A549 treated with CpdA at 1 μM for 4 hours (cell line): ENCODE data around the gene RORC. TPM values are rescaled to one million over a fixed set of nuclear protein-coding genes. Genes with fewer than 3 reads are reported as not detected.

Source experiments
- total RNA-seq: library from RNA; stranded (reverse); fragments of 200-300 nt; extraction: Qiagen RNA extraction; gene quantifications from 5 replicates; pipeline ENCODE4 v1.2.3, GENCODE V29; 2022; ENCODE audit warnings: low read depth

RORC gene
- total RNA-seq, result 0.03 to 0.06 TPM in 2 of 5 replicates, not detected in the others

GRCh38 chr1:151831605-151832004 lies at the start of gene RORC:
Gene RORC, minus strand, starts transcription at chr1:151831802. Its CDS starts 38 bp downstream, at chr1:151831764.

DNA sequence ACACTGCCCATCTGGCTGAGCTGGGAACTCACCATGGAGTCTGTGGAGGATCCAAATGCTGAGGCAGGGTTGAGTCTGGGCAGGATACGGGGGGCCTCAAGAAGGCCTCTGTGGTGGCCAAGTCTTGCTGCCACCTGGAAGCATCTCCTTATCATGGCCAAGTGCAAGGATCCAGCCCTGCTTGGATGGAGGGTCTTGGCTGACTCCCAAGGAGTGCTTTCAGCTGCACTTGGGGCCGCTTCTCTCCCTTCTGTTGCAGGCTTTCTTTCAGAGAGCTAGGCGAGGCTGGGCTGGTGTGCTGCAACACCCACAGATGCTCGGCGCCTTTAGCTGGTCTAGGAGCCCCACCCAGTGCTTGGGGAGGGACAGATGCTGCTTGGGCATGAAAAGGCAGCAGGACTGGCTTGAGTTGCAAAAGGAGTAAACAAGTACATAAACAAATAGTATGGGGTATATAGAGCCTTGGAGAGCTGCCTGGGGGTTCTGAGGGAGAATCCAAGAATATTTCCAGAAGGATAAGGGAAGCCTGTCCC lies 21.9 kb upstream of the RORC start, which contains the start of gene THEM5:
Gene THEM5 (minus strand): TSS at position 302 of the 533 bp plus-strand sequence. CDS start 147 bp downstream, at position 155.

GRCh38 chr1:151839457-151840403 lies 8.1 kb upstream of the RORC start, which contains the start of gene C2CD4D:
Gene C2CD4D, minus strand, starts transcription at chr1:151839820. Its CDS starts 831 bp downstream, at chr1:151838989.

GRCh38 chr1:151805066-151805820 lies 26.4 kb downstream of the RORC start, which contains the start of gene LINGO4:
Gene LINGO4, minus strand, starts transcription at chr1:151805419. Its CDS starts 2,715 bp downstream, at chr1:151802704.

GRCh38 chr1:151790071-151790939 lies 41.3 kb downstream of the RORC start, which contains the start of gene TDRKH:
Gene TDRKH, minus strand, starts transcription at chr1:151790500. Its CDS starts 7,478 bp downstream, at chr1:151783022.

GRCh38 chr1:151762941-151763921 lies 68.4 kb downstream of the RORC start, which contains the start of gene MRPL9:
Gene MRPL9, minus strand, starts transcription at chr1:151763496. Its CDS starts 17 bp downstream, at chr1:151763479.

Other genes starting within 250 kb of the RORC start
- gene SNX27, start 219.8 kb downstream of the RORC start, total RNA-seq, result 6.9 to 10.9 TPM (median 8.1 TPM) in 5 replicates
- gene CELF3, start 115.0 kb downstream of the RORC start, total RNA-seq, result 0.08 TPM in 1 of 5 replicates, not detected in the others
- gene RIIAD1, start 110.3 kb downstream of the RORC start, total RNA-seq, result 0.43 TPM in 1 of 5 replicates, not detected in the others
- gene MRPL9, start 68.3 kb downstream of the RORC start, total RNA-seq, result 70.2 to 91.4 TPM (median 83.9 TPM) in 5 replicates
- 5.9 to 6.9 TPM (median 6.6 TPM) in 5 replicates for gene TDRKH, start 41.3 kb downstream of the RORC start, total RNA-seq
- not detected in 5 replicates for gene LINGO4, start 26.4 kb downstream of the RORC start, total RNA-seq
- not detected in 5 replicates for gene C2CD4D, start 8.0 kb upstream of the RORC start, total RNA-seq
- not detected in 5 replicates for gene THEM5, start 21.9 kb upstream of the RORC start, total RNA-seq
- gene THEM4, start 77.7 kb upstream of the RORC start, total RNA-seq, result 12.7 to 14.1 TPM (median 13.4 TPM) in 5 replicates
- gene S100A10, start 162.1 kb upstream of the RORC start, total RNA-seq, result 1,952 to 2,092 TPM (median 2,021 TPM) in 5 replicates
- 1,668 to 1,944 TPM (median 1,920 TPM) in 5 replicates for gene S100A11, start 205.2 kb upstream of the RORC start, total RNA-seq